ENCODE data around the gene ATXN3L. TPM values are rescaled to one million over a fixed set of nuclear protein-coding genes. Genes with fewer than 3 reads are reported as not detected.

The ATXN3L gene
- total RNA-seq, 1 experiment from 2014 or later: not detected

GRCh38 chrX:13272426-13272825 lies 47.4 kb downstream of the ATXN3L start:
- no peaks in the 10 kb centered on the region for H3K9me2 ChIP-seq (ENCODE audit: insufficient read depth)
- ChIA-PET POLR2A (no interaction called here), RAD21 (ENCODE audit: low non-redundant PET in 1 of 2, low total read pairs in 2 of 2, uncharacterized antibody in 2 of 2, unreplicated experiment in 2 of 2) (no interaction called here), CTCF (no interaction called here)
- TF ChIP-seq SRF (IDR thresholded peaks at IDR 0.05; ENCODE audit: low read depth): no peak
- no peak for TF ChIP-seq ELF1 (IDR thresholded peaks at IDR 0.05; ENCODE audit: borderline replicate concordance, low read depth)
- no peak overlapping the region for H3K4me3 ChIP-seq (replicated peaks in 1 of 2; ENCODE audit: low read depth in 1 of 2, low read length in 2 of 2)
- intact Hi-C loops (cut with micrococcal nuclease): no loop called here
- H3K27me3 ChIP-seq (ENCODE audit: insufficient read depth, low read length): no peaks in the 10 kb centered on the region
- BruUV-seq (replicated peaks): no TSS peak
- no peak overlapping the region for H2AFZ ChIP-seq (ENCODE audit: low read depth, low read length, poor library complexity, severe bottlenecking)
- no peaks in the 10 kb centered on the region for H3K79me2 ChIP-seq (ENCODE audit: insufficient read depth, low read length)
- no peaks in the 10 kb centered on the region for H3K9me3 ChIP-seq (ENCODE audit: control insufficient read depth in 1 of 2, insufficient read depth in 1 of 2, low read depth in 1 of 2, low read length in 2 of 2)
- H3K4me1 ChIP-seq (ENCODE audit: control insufficient read depth in 1 of 2, insufficient read depth in 2 of 2, low read length in 2 of 2): no peaks in the 10 kb centered on the region
- no peak overlapping the region for H3K4me2 ChIP-seq (ENCODE audit: low read length)
- ATAC-seq (no peak), DNase-seq (ENCODE audit: low read depth, low spot score) (no peak)
- no peak overlapping the region for H3K9ac ChIP-seq (ENCODE audit: low read length)
- no peaks in the 10 kb centered on the region for H4K20me1 ChIP-seq (ENCODE audit: insufficient read depth)
- no peak overlapping the region for H3K27ac ChIP-seq (ENCODE audit: low read depth, low read length)
- H3K36me3 ChIP-seq (ENCODE audit: control insufficient read depth in 1 of 2, insufficient read depth in 2 of 2, low read length in 2 of 2): no peaks in the 10 kb centered on the region

GRCh38 chrX:13271511-13271910 lies 48.3 kb downstream of the ATXN3L start:
- BruUV-seq (replicated peaks): no TSS peak
- Histone ChIP-seq H3K4me2 (ENCODE audit: low read length) (no peak overlapping the region), H3K27me3 (ENCODE audit: insufficient read depth, low read length) (no peaks in the 10 kb centered on the region), H3K27ac (ENCODE audit: low read depth, low read length) (no peak overlapping the region), H3K36me3 (ENCODE audit: control insufficient read depth in 1 of 2, insufficient read depth in 2 of 2, low read length in 2 of 2) (no peaks in the 10 kb centered on the region), H3K9me3 (ENCODE audit: control insufficient read depth in 1 of 2, insufficient read depth in 1 of 2, low read depth in 1 of 2, low read length in 2 of 2) (no peaks in the 10 kb centered on the region), H3K4me3 (replicated peaks in 1 of 2; ENCODE audit: low read depth in 1 of 2, low read length in 2 of 2) (no peak overlapping the region), H3K9ac (ENCODE audit: low read length) (no peak overlapping the region), H3K9me2 (ENCODE audit: insufficient read depth) (no peaks in the 10 kb centered on the region), H3K79me2 (ENCODE audit: insufficient read depth, low read length) (no peaks in the 10 kb centered on the region), H4K20me1 (ENCODE audit: insufficient read depth) (no peaks in the 10 kb centered on the region), H3K4me1 (ENCODE audit: control insufficient read depth in 1 of 2, insufficient read depth in 2 of 2, low read length in 2 of 2) (no peaks in the 10 kb centered on the region), H2AFZ (ENCODE audit: low read depth, low read length, poor library complexity, severe bottlenecking) (no peak overlapping the region)
- RAD21 ChIA-PET (ENCODE audit: low non-redundant PET in 1 of 2, low total read pairs in 2 of 2, uncharacterized antibody in 2 of 2, unreplicated experiment in 2 of 2): no interaction called here
- POLR2A ChIA-PET: no interaction called here
- TF ChIP-seq CTCF (IDR thresholded peaks at IDR 0.05 in 2 of 3, conservative IDR thresholded peaks at IDR 0.05 in 1 of 3; ENCODE audit: borderline replicate concordance in 1 of 3, insufficient read depth in 1 of 3, low read depth in 2 of 3, low read length in 2 of 3) (no peak), SP1 (IDR thresholded peaks at IDR 0.05; ENCODE audit: low read depth) (no peak), CBX3 (IDR thresholded peaks at IDR 0.05; ENCODE audit: low read depth) (no peak), SIN3A (IDR thresholded peaks at IDR 0.05; ENCODE audit: low read depth) (no peak), FOSL1 (IDR thresholded peaks at IDR 0.05; ENCODE audit: low read depth) (no peak), POLR2AphosphoS5 (IDR thresholded peaks at IDR 0.05; ENCODE audit: low read depth, low read length) (no peak), EZH2 (IDR thresholded peaks at IDR 0.05) (no peak), MAX (IDR thresholded peaks at IDR 0.05) (no peak), POLR2A (IDR thresholded peaks at IDR 0.05; ENCODE audit: borderline replicate concordance, extremely low read depth, insufficient read depth, insufficient read length) (no peak)
- DNase-seq (ENCODE audit: low read depth, low spot score) (no peak), ATAC-seq (no peak)
- CTCF ChIA-PET: no interaction called here
- intact Hi-C loops (cut with micrococcal nuclease): no loop called here
